ENCODE measurements around the gene SWAP70. TPM values are rescaled to one million over a fixed set of nuclear protein-coding genes. Genes with fewer than 3 reads are reported as not detected.
A peak's percentile ranks its signal among the peaks of the same experiment; 100 is the strongest.

The SWAP70 gene
- total and polyA plus RNA-seq, 2 experiments from 2014 or later = 30.3 to 33.3 TPM

DNA sequence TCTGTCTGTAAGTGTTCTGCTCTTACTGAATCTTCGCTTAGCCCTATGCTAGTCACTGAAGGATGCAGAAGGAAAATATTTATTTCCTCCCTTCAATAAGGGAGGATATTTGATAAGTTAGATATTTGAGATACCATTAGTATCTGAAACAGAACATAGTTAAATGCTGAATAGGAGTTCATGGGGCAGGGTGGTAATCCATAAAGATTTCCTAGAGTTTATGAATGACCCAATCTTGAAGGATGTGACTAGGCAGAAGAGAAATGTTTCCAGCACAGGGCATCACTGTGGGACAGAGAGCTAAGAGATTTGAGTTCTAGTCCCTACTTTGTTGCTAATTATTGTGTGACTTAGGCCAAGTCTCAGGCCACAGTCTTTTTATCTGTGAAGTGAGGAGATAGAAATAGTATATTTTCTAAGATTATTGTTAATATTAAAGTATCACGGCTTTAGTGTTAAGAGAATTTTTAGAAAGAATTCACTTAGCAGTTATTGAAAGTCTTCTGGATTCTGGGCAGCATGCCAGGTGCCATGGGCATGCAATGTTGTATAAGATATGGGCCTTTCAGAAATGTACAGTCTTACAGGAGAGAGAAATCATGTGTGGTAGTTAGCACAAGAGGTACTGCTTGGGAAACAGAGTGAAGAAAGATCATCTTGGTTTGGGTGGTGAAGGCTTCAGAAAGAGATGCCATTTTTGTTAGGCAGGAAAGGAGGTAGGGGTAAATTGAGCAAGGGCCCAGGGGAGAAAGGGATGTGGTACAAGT, 24.0 kb downstream of the SWAP70 start (continued):
- TF ChIP-seq, protein P1, sequence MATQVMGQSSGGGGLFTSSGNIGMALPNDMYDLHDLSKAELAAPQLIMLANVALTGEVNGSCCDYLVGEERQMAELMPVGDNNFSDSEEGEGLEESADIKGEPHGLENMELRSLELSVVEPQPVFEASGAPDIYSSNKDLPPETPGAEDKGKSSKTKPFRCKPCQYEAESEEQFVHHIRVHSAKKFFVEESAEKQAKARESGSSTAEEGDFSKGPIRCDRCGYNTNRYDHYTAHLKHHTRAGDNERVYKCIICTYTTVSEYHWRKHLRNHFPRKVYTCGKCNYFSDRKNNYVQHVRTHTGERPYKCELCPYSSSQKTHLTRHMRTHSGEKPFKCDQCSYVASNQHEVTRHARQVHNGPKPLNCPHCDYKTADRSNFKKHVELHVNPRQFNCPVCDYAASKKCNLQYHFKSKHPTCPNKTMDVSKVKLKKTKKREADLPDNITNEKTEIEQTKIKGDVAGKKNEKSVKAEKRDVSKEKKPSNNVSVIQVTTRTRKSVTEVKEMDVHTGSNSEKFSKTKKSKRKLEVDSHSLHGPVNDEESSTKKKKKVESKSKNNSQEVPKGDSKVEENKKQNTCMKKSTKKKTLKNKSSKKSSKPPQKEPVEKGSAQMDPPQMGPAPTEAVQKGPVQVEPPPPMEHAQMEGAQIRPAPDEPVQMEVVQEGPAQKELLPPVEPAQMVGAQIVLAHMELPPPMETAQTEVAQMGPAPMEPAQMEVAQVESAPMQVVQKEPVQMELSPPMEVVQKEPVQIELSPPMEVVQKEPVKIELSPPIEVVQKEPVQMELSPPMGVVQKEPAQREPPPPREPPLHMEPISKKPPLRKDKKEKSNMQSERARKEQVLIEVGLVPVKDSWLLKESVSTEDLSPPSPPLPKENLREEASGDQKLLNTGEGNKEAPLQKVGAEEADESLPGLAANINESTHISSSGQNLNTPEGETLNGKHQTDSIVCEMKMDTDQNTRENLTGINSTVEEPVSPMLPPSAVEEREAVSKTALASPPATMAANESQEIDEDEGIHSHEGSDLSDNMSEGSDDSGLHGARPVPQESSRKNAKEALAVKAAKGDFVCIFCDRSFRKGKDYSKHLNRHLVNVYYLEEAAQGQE (IDR thresholded peaks at IDR 0.05; ENCODE audit: unreplicated experiment) = no peak
- TF ChIP-seq, protein P2, sequence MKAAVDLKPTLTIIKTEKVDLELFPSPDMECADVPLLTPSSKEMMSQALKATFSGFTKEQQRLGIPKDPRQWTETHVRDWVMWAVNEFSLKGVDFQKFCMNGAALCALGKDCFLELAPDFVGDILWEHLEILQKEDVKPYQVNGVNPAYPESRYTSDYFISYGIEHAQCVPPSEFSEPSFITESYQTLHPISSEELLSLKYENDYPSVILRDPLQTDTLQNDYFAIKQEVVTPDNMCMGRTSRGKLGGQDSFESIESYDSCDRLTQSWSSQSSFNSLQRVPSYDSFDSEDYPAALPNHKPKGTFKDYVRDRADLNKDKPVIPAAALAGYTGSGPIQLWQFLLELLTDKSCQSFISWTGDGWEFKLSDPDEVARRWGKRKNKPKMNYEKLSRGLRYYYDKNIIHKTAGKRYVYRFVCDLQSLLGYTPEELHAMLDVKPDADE (IDR thresholded peaks at IDR 0.05) = no peak
- TF ChIP-seq JUNB (IDR thresholded peaks at IDR 0.05; ENCODE audit: unreplicated experiment) = no peak

DNA sequence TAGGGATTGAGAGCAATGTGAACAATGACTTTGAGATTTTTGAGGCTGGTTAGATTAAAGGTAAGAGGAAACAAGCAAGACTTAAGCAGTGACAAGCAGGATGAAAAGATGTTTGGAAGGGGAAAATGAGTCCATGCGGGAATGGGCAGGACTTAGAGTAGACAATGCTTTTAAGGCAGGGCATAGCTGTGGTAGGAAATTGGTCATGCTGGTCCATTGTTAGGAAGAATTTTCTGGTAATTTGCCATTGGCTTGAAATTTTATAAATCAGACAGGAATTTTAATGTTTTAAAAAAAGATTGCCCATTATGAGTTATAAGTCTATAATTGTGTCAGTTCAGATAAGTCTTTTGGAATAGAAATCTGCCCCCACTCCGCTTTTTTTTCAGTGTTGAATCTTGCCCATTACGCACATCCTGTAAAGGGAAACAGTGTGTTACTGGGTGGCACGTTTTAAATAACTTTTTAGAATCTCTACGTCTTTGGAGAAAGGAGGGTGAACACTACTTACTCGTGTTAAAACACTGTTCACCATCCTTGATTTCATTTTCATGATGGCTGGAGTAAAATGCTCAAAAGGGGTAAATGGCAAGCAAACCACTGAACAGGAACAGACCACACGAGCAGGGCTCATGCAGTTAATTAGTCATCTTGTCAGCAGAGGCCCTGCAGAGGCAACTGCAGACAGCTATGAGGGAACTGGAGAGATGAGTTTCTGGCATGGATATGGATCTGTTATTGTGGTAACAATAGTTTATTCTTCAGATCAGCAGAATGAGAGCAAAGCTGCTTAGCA, 25.0 kb downstream of the SWAP70 start:
- Mint-ChIP-seq H3K4me3 (no peak overlapping the region), H3K27me3 (ENCODE audit: insufficient read depth, low read depth, poor library complexity) (no peaks in the 10 kb centered on the region), H3K4me1 (peaks cover 19% of the 10 kb centered on the region), H3K9me3 (no peaks in the 10 kb centered on the region), H3K36me3 (ENCODE audit: low read depth) (peaks cover 2% of the 10 kb centered on the region; the same call in 2 of the 3 replicates), H3K27ac (no peak overlapping the region)
- peak overlapping the region; percentile 43 for H3K27ac ChIP-seq (ENCODE audit: low read depth)
- no peaks in the 10 kb centered on the region for H3K9me2 ChIP-seq (ENCODE audit: insufficient read depth)
- H3K4me1 ChIP-seq (ENCODE audit: insufficient read depth) = peaks cover 41% of the 10 kb centered on the region
- no peak overlapping the region for H3K4me3 ChIP-seq
- peak overlapping the region; percentile 45 for H3K4me2 ChIP-seq
- no peak overlapping the region for H2AFZ ChIP-seq
- H3K36me3 ChIP-seq (ENCODE audit: insufficient read depth) = no peaks in the 10 kb centered on the region
- H3F3A ChIP-seq (replicated peaks; ENCODE audit: low read depth) = no peaks in the 10 kb centered on the region; the same call in 1 of the 2 replicates
- ATAC-seq (peak; percentile 73), DNase-seq (ENCODE audit: low spot score) (no peak)
- no peaks in the 10 kb centered on the region for H3K27me3 ChIP-seq (ENCODE audit: insufficient read depth)
- peaks cover 80% of the 10 kb centered on the region for H3K79me2 ChIP-seq (replicated peaks; ENCODE audit: insufficient read depth)
- 0 out of 2 replicates have a peak, but pooled peaks cover 9% of the 10 kb centered on the region for H4K20me1 ChIP-seq (replicated peaks; ENCODE audit: insufficient read depth)
- no peak for TF ChIP-seq STAT1 (IDR thresholded peaks at IDR 0.05; ENCODE audit: unreplicated experiment)
- TF ChIP-seq, protein P1 (IDR thresholded peaks at IDR 0.05; ENCODE audit: unreplicated experiment) = no peak
- no peak for TF ChIP-seq POLR2AphosphoS5 (IDR thresholded peaks at IDR 0.05; ENCODE audit: low read depth)
- no peak for TF ChIP-seq NANOG (IDR thresholded peaks at IDR 0.05; ENCODE audit: borderline replicate concordance)
- no peak for TF ChIP-seq EZH2phosphoT487 (IDR thresholded peaks at IDR 0.05; ENCODE audit: unreplicated experiment)
- TF ChIP-seq ZNF114 (CRISPR knock-in tag; IDR thresholded peaks at IDR 0.05) = no peak
- TF ChIP-seq JUNB (IDR thresholded peaks at IDR 0.05; ENCODE audit: unreplicated experiment) = no peak
- TF ChIP-seq CREB1 (CRISPR knock-in tag; IDR thresholded peaks at IDR 0.05; ENCODE audit: low read depth) = no peak
